ENCODE measurements around the gene INTS11.

The INTS11 gene

DNA sequence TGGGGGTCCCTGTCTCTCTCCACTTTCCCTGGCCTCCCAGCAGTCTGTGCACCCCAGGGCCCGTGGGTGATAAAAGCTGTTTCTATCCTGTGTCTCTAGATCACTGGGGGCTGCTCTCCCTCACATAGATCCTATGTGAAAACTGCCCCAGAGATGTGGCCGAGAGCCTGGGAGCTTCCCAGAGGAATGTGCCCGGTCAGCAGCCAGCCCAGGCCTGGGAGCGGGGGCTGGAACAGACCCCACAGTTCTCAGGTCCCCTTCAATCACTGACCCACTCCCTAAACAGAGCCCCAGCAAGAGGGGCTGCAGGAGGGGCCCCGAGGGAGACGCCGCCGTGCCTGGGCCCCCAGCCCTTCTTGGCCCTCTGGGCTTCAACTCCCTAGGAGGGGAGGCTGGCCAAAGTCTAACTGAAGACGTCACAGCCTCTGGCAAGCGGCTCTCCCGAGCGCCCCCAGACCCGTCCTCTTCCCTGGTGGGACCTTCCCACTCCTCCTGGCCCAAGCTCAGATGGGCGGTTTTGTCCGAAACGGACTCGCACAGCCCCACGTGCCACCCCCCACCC, 33.5 kb upstream of the INTS11 start:
- peak; percentile 24 for DNase-seq (ENCODE audit: low spot score)

DNA sequence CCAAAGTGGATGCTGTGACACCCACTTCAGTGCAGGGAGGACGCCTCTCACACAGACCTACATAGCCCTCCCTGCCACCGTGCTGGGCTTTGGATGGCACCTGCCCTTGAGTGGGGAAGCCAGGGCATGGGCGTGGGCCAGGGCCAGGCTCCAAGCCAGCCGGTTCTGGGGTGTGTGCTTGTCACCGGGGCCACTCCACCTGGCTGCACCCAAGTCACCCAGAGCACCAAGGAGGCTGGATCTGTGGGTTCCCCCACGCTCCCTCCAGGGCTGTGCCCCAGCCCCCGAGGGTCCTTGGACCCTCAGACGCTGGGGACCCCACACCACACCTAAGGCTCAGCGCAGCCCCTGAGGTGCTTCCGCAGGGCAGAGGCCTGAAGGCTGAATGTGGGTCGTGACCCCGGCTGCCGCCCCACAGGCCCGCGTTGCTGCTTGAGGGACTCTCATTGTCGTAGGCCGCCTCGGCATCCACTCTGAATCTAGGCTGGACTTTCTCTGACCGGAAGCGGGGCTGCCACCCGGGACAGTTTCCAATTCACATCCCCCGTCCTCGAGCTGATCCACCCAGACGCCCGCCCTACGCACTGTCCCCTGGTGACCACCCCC, 32.4 kb upstream of the INTS11 start:
- DNase-seq (ENCODE audit: low spot score) = no peak

DNA sequence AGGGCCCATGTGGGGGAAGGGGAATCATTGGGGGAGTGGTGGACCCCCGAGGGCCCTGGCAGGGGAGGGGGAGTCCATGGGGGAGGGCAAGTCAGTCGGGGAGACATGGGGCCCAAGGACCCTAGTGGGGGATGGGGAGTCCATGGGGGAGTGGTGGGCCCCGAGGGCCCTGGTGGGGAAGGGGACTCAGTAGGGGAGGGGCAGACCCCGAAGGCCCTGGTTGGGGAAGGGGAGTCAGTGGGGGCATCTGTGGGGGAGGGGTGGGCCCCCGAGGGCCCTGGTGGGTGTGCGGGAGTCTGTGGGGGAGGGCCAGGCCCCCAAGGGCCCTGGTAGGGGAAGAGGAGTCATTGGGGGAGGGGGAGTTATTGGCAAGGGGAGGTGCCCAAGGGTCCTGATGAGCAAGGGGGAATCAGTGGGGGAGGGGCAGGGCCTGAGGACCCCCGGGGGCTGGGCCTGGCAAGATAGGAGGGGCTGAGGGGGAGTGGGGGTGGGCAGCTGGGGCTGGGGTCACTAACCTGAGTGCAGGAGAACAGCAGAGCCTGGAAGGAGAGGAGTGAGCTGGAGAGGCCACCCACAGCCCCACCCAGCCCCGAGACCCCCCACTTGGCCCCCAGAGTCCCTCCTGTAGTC, 31.8 kb upstream of the INTS11 start:
- DNase-seq (ENCODE audit: low spot score) = no peak

DNA sequence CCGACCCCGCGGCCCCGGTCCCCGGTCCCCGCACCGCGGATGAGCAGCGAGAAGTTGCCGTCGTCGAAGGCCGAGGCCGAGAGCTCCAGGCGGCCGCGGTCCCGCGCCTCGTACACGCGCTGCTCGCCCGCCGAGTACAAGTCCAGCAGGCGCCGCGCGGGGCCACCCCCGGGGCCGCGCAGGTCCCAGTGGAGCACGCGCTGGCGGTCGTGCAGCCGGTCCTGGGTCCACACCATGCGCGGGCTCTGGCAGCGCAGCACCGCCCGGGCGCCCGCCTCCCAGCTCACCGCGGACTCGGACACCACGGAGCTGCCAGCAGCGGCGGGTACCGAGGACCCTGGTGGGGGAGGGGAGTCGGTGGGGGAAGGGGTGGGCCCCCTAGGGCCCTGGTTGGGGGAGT, 31.0 kb upstream of the INTS11 start:
- no peak for DNase-seq (ENCODE audit: low spot score)

DNA sequence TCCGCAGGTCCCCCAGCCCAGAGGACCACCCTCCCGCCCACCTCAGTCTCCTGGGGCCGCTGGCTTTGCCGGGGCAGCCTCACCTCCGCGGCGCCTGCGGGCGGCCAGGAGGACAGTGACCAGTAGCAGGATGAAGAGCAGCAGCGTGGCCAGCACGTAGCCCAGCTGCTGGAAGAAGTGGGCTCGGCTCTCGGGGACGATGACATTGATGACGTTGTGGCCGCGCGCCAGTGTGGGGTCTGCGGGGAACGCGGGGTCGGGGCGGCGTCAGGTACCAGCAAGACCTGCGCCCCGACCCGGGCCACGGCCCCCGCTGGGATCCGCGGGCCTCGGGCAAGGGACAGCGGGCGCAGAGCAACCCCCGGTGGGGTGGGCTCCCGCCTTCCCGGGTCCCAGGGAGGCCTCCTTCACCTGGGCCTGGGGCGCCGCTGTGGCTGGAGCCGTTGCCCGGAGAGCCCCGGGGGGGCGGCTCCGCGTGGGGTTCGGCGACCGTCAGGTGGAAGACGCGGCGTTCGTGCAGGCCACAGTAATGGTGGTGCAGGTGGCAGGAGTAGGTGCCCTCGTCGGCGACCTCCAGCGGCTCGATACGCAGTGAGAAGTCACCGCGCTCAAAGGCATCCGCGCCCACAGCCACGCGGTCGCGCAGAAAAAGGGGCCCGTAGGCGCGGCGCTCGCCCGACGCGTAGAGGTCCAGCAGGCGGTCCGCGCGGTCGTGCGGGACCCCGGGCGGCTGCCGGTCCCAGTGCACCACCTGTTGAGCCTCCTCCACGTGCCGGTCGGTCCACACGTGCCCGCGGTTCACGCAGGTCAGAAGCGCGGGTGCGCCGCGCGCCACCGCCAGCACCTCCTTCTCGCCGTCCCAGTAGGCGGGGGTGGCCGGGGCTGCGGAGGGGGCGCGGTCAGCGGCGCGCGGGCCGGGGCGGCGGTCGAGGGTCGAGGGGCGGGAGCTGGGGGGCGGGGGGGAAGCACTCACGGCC, 30.1 kb upstream of the INTS11 start:
- no peak for DNase-seq (ENCODE audit: low spot score)

DNA sequence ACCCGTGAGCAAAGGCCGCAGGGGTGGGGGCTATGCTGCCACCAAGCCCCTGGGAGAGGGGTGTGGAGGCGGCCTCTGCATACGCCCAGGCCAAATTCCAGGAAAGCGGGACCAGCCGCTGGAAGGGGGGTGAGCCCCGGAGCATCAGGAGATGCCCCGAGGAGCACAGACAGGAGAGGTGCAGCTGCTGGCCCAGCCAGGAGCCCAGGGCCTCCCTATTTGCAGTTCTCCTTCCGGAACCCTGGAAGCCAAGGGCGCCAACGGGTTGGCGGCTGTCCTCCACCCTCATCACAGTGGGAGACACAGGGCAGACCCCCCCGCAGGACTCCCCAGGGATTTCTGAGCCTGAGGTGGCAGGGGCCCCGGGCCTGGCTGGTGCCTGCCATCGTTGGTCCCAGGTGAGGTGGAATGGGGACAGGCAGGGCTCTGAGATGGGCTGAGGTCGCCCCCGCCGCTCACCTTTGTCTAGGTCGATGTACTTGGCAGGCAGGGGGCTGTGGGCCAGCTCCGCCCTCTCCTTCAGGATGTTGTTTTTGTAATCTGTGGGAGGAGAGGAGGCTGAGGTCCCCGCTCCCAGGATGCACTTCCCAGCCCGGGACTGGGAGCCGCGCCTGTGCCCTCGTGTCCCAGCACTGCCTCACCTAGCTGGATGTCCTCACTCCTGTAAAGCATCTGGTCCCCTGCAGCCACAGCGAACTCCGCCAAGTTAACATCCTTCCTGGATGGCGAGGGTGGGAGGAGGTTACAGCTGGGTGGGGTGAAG, 29.1 kb upstream of the INTS11 start:
- DNase-seq (ENCODE audit: low spot score) = no peak

DNA sequence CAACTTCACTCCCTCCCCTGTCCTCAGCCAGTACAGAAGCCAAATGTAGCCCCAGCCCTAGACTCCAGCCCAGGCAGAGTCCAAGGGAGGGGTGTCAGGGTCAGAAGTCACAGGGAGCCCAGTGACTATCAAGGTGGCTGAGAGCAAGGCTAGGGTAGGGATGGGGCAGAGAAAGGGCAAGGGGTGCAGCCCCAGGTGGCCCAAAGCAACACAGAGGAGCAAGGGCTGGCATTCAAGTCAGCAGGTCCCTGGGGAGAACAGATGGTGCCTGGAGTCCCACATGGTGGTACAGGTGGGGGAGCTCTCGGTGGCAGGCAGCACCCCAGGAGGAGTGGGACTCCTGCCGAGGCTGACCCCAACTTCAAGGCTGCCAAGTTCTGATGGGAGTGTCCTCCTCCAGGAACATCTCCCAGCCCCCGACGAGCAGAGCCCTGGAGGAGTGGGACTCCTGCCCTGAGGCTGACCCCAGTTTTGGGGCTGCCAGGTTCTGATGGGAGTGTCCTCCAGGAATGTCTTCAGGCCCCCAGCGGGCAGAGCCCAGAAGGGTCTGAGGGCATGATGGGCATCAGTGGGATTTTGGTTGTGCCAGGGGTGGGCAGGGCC, 28.4 kb upstream of the INTS11 start:
- no peak for DNase-seq (ENCODE audit: low spot score)

DNA sequence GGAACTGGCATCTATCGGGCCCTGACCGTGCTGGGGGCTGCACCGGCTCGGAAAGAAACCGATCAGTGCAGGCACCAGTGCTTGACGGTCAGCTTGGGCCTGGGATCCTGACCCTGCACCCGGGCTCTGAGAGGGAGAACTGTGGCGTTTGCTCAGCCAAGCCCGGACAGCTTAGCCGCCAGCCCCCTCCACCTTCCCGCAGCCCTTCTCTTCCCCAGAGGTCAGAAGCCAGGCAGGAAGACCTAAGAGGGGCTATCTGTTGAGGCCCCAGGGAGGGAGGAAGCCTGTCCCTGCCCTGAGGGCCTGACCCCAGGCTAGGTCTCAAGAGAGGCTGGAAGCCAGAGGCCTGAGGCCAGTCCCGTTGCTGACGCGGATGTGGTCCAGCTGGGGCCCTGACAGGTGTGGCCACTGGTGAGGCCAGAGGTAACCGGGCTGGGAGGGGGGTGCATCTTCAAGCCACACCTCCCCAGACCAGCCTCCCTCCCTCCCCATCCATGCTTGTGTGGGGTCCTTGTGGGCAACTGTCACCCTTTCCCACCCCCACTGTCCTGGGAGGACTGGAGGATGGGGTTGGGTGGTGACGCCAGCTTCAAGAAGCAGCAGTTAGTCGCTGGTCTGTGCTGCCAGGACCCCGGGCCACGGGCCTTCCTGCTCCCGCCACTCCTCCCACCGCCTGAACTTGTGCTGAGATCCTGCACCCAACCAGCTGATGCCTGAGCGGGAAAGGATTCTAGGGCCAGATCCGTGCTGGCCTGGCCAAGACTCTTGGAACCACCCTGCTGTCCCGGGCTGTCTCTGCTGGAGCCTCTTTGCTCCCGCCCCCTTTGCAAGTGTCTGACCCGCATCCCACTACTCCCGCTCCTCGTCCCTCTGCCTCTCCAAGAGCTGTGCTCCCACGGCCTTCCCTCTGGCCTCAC, 27.3 kb upstream of the INTS11 start:
- peak; percentile 50 for DNase-seq (ENCODE audit: low spot score)

DNA sequence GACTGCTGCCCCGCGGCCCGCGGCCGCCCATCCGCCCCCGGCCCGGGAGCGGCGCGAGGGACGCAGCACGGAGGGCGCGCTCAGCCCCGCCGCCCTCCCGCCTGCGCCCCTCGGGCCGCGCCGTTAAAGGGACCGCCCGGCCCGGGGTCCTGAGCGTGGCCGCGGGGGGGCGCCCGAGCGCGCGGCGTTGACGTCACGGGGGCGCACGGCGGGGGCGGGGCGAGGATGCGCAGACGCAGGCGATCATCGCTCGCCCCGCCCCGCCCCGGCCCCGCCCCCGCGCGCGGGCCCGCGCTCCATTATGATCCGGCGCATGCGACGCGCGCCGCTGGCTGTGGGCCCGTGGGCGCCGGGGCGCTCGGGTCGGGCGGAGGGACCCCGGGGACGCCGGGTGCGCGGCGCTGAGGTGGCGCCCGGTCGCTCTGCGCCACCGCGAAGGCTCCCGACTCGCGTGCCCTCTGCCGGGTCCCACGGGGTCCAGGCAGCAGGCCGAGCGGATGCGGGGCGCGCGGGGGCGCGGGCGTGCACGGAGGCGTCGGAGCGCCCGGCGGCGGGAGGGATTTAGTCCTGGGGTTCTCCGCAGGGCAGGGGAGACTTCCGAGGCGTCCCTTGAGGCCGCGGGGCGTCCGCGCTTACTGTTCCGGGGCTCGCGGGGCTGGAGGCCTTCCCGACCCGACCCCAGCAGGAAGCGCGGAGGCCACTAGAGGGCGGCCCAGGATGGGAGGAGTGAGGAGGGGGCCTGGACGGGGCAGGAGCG, 25.0 kb upstream of the INTS11 start, which contains the start of gene DVL1:
TSS of gene DVL1 (minus strand) at position 163 of the 757 bp plus-strand sequence. CDS start 353 bp downstream, outside the sequence.
- DNase-seq (ENCODE audit: low spot score) = peak; percentile 83

DNA sequence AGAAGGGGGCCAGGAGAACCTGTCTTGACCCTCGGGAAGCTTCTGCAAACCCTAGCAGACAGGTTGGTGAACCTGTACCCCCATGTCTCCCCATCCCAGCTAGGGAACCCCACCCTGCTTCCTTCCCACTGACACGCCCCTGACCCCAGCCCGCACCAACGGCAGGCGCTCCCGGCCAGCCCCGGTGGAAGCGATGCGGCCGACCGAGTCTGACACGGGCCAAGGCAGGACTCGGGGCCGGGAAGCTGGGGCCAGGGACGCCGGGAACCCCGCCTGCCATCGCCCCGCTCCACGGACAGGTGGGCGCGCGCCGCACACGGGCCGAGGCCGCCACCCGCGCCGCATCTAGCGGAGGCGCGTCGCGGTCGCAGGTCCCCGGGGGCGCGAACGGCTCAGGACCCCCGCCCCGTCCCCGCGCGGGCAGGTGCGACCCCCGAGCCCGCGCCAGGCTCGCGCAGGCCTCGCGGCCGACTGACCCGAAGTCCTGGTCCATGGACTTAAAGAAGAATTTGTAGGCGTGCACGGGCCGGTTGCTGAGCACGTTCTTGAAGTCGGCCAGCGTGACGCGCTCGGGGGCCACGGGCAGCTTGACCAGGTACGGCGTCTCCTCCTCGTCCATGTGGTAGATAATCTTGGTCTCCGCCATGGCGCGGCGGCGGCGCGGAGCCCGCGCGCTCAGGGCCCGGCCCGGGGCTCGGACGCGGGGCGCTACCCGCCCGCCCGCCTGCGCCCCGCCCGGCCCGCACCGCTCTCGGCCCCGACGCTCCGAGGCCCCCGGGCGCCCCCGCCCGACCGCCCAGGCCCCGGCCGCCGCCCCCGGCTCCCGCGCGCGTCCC, 24.2 kb upstream of the INTS11 start:
- DNase-seq (ENCODE audit: low spot score) = no peak

DNA sequence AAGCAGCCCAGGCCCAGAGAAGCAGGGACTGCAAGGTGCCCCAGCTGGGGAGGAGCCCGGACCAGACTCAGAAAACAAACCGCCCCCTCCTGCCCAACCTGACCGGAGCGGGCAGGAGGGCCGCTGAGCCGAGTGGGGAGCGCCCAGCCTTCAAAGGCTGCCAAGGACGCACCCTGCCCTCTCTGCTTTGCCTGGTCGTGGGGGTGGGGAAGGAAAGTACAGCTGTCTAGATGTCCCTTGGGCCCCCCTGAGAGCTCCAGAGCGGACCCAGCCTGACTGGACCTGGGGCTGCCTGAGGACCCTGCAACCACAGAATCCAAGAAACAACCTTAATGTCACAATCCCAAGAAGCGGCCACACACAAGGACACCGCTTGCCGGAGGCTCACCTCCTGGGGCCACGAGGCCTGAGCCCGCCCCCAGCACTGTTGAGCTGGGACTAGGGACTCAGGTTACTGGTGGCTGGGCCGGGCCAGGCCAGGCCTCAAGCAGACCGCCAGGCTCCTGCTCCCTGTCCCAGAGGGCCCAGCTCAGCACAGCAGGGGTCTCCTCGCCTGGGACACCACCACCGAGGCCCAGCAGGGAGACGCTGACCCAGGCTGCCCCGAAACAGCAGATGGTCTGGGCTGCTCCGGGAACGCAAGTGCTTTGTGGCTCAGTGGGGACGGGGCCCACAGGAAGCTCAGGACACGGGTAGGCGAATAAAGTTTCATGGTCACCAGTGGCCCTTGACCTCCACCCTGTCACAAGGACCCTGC, 23.4 kb upstream of the INTS11 start:
- DNase-seq (ENCODE audit: low spot score) = peak; percentile 39

DNA sequence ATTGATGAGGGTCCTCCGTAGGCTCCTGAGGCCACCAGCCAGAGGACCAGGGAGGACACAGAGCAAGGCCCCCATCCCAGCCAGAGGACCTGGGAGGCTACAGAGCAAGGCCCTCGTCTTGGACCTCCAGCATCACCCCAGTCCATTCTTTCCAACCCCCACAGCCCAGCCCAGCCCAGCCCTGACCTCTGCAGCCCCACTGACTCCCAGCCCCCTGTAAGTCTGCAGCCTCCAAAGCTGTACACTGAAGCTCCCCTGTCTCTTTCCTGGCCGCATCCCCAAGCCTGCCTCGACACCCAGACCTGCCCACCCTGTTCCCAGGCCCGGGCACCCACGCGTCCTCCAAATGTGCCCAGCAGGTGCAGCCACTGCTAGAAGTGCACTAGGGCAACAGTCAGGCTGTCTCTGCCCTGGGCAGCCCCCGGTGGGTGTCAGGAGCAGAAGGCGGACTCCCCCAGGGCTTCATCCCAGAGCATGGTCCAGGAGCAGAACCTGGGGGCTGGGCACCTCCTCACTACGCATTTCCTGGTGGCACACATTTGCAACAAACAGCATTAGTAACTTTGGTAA, 22.7 kb upstream of the INTS11 start:
- no peak for DNase-seq (ENCODE audit: low spot score)

DNA sequence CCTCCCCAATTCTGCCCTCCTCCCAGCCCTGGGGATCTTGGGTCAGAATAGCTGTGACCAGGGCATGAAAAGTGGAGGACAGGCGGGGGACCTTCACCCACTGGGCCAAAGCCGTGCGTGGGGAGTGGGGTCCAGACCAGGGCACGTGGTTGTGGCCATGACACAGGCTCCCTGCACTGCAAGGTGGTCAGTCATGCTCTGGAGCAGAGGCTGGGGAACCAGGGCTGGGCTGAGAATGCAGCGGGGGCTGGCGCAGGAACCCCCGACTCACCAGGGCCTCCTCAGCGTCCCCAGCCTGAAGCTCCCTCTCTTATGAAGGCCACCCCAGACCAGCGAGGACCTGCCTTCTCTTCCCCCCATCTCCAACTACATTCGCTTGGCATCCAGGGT, 22.0 kb upstream of the INTS11 start:
- DNase-seq (ENCODE audit: low spot score) = no peak

DNA sequence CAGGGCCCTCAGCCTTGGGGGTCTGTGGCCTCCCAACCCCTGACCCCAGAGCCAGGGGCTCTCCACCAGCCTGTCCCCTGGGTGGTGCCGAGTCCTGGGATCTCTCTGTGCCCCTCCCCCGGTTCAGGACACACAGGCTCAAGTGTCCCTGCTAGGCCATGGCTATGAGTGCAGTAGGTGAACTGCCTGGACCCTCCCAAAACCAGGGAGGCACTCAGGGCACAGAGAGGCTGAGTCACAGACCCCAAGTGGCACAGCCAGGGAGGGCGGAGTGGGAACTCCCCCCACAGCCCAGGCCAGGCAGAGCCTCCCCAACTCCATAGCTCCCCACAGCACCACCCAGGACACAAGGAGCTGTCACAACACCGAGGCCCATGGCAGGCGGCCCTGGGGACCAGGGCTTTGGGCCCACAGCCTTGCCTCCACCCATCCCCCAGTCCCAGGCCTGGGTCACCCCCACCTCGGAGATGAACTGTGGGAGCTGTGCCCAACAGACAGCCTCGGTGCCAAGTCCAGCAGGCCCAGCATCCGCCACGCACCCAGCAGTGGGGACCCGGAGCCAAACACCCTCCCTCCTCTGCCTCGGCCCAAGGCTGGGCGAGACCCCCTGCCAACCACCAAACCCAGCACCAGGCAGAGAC, 21.5 kb upstream of the INTS11 start:
- DNase-seq (ENCODE audit: low spot score) = no peak

DNA sequence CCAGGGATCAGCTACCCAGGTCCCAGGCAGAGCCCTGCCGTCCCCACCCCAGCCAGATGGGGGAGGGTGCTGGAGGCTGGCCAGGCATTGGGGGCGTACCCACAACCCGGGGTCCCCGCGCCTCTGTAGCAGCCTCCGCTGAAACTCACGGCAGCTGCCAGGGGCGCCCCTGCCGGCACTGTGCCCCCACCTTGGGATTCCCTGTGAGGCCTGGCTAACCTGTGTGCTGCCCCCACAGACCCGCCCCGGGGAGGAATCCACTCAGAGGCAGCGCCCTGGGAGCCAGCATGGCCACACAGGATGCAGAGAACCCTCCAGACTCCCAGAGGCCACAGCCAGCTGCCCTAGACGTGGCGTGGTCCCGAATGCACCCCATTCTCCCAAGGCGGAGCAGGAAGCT, 20.9 kb upstream of the INTS11 start:
- DNase-seq (ENCODE audit: low spot score) = no peak

DNA sequence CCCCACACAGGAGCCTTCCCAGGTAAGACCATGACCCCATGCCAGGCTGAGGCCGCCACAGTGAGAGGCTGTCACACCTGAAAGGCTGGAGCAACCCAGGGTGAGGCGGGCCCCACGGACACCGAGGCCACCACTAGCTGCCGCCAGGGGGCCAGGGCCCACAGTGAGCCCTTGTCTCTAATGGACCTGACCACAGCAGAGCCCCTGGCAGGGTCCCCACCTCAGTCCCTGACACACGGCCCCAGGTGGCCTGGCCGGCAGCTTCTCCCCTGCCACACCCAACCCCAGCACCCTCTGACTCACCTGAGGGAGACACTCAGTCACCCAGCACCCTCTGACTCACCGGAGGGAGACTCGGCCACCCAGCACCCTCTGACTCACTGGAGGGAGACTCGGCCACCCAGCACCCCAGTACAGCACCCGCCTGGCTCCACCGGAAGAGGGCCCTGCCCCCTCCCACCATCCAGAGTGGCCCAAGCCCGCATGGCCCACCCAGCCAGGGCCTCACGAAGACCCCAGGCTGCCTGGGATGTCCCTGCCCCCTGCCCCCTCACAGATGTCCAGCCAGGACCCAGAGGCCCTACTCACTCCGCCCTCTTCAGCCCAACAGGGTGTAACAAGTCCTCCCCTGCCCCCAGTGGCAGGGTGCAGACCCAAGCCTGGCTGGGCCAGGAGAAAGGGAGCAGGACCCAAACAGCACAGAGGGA, 20.3 kb upstream of the INTS11 start:
- peak; percentile 52 for DNase-seq (ENCODE audit: low spot score)
